NOMO-1 treated with dmso at 0.1 percent for 144 hours (cell line): ENCODE results near the gene PLAC8.
"Not testable (repeated sequence)": the region's sequence is repeated elsewhere in the genome, so short reads cannot be mapped to it uniquely, and the experiment has no call there.

Experiments
- DNase-seq: peaks from one replicate; lab custom pipeline; 2025; ENCODE audit not compliant: unreplicated experiment; lab: John Stamatoyannopoulos, UW

The PLAC8 gene

DNA sequence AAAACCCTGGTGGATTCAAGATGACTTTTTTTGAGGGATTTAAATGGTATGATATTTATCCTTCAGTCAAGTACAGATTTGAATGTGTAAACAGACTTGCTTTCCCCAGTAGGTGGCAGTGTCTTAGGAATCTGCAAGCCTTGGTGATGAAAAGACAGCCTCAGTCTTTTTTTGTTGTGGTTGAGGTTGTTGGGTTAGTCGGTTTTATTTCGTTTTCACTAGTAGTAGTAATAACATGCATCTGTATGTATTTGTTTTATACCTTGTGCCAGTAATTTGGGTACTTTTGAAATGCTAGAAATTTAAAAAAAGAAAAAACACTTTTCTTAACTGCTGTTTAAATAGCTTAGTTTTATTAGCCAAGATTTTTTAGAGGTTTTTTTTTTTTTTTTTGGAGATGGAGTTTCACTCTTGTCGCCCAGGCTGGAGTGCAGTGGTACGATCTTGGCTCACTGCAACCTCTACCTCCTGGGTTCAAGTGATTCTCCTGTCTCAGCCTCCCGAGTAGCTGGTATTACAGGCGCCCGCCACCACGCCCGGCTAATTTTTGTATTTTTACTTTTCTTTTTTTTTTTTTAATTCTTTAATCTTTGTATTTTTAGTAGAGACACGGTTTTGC, 40.3 kb downstream of the PLAC8 start:
- peak; percentile 76 for DNase-seq

DNA sequence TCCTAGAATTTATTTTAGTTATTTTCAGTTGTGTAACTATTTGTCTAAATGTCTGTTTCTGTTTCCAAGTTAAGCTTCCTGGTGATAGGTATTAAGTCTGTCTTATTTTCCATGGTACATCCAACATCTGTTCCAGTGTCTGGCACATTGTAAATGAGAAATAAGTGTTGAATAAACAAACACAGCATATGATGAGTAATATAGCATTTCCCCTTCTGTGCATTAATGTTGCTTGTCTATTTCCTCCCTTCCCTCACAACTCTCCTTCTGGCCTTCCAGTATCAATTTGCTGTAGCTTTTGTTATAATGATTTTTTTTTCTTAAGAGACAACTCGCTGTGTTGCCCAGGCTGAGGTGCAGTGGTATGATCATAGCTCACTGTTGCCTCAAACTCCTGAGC, 43.4 kb downstream of the PLAC8 start:
- no peak for DNase-seq

DNA sequence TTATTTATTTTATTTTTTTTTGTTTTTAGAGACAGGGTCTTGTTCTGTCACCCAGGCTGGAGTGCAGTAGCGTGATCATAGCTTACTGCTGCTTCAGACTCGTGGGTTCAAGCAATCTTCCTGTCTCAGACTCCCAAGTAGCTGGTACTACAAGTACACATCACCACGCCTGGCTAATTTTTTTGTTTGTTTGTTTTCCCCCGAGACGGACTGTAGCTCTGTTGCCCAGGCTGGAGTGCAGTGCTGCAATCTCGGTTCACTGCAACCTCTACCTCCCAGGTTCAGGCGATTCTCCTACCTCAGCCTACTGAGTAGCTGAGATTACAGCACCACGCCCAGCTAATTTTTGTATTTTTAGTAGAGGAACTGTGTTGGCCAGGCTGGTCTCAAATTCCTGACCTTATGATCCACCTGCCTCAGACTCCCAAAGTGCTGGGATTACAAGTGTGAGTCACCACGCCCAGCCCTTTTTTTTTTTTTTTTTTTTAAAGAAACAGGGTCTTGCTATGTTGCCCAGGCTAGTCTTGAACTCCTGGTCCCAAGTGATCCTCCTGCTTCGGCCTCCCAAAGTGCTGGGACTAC, 47.4 kb downstream of the PLAC8 start:
- DNase-seq: no peak

DNA sequence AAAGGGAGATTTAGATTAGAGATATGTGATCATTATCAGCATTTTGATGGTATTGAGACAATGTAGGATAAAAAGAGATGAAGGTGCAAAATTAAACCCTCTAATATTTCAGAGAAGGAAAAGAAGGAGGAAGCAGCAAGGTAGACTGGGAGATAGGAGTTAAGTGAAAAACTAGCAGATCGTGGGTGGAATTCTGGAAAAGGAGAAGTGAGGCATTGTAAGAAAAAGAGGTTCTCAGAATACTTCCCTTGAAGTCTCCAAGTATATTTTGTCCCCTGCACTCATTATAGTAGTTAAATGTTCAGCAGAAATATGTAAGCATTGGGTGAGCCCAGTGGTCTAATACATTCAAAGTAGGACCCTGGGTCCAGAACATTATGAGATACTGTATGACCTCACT, 49.3 kb downstream of the PLAC8 start:
- DNase-seq: no peak

DNA sequence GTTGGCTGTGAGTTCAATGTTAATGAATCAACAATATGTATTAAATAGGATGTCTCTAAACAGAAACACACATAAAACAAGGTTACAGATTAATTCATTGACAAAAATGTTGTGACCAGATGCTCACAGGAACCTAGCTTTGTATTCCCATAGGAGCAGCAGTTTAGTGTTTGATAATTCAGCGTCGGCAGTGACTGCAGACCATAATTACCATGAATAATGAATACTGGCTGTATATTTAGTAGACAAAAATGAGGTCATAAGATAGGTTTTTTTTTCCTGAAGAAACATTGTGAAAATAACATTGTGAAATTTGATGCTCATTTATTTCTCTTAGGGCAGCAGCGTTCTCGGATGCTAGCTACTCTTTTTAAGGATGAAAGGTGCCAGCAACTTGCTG, 51.8 kb downstream of the PLAC8 start:
- DNase-seq: no peak

DNA sequence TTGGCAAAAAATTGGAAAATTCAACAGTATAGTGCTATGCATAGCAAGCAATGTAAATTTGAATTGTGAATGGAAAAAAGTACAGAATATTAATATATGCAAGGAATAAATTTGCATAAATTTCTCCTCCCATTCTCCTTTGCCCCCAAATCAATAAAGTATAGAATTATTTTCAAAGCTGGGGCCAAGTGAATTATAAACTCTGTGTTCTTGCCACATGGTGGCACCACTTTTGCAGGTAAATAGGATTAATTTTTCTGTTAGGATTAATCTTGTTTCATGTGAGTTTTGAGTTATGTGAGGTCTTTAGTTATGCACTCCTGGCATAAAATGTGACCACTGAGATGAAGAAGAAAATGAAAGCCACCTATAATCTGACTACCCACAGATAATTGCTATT, 59.6 kb downstream of the PLAC8 start:
- DNase-seq: no peak

DNA sequence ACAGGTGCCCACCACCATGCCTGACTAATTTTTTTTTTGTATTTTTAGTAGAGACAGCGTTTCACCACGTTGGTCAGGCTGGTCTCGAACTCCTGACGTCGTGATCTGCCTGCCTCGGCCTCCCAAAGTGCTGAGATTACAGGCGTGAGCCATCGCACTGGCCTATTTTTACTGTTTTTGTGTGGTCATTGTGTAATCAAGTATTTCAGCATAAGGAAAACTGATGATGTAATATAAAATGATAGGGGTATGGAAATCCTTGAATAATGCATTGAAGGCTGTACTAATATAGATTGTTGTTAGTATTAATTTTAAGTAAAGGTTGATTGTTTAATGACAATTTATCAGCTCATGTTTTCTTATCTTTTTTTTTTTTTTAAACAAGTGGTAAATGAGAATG, 65.7 kb downstream of the PLAC8 start:
- not testable (repeated sequence) for DNase-seq

DNA sequence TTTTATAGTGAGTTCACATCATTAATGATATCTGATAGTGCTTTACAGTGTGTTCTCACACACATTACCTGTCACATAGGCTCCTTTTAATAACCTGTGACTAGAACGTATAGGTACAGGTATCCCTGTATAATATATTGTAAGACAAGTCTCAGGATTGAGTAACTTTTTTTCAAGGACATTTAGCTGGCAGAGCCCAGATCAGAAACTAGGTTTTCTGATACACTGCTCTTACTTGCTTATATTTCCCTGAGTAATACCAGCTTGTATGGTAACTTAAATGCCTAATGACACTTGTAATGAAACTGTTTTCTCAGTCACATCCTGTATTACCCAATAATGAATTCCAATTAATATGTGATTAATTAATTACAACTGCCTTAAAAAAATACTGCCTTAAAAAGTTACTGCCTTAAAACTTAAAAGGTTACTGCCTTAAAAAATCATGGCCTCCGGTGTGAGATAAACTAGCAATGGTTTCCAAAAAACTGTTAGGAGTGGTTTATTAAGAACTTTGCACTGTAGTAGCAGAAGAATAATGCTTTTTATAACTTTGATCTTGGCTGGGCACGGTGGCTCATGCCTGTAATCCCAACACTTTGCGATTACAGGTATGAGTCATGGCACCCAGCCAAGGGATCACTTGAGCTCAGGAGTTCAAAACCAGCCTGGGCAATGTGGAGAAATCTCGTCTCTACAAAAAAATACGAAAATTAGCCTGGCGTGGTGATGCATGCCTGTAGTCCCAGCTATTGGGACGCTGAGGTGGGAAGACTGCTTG, 67.6 kb downstream of the PLAC8 start:
- no peak for DNase-seq

DNA sequence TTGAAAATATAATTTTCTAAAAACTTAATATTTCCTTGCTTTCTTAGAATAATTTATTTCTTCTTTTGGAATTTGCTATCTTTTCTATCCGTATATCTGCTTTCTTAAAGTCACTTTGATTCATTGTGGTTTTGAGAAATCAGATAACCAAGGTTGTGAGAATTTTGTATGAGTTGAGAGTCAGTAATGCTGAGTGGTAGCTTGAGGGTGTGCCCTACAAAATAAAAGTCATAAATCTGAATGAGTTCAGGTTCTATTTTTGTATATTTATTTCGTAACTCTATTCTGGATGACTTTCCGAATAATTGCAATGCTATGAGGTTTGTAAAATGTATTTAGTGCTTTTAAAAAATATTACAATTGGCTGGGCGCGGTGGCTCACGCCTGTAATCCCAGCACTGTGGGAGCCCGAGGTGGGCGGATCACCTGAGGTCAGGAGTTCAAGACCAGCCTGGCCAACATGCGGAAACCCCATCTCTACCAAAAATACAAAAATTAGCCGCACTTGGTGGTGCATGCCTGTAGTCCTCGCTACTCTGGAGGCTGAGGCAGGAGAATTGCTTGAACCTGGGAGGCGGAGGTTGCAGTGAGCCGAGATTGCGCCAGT, 70.6 kb downstream of the PLAC8 start:
- DNase-seq: peak; percentile 49

DNA sequence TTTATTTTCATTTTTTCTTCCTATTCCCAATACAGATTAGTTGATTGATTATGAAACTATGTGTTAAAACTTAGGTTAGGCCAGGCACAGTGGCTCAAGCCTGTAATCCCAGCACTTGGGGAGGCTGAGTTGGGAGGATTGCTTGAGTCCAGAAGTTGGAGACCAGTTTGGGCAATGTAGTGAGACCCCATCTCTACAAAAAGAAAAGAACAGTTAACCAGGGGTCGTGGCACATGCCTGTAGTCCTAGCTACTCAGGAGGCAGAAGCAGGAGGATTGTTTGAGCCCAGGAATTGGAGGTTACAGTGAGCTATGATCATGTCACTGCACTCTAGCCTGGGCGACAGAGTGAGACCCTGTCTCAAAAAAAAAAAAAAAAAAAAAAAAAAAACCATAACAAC, 71.4 kb downstream of the PLAC8 start:
- not testable (repeated sequence) for DNase-seq

DNA sequence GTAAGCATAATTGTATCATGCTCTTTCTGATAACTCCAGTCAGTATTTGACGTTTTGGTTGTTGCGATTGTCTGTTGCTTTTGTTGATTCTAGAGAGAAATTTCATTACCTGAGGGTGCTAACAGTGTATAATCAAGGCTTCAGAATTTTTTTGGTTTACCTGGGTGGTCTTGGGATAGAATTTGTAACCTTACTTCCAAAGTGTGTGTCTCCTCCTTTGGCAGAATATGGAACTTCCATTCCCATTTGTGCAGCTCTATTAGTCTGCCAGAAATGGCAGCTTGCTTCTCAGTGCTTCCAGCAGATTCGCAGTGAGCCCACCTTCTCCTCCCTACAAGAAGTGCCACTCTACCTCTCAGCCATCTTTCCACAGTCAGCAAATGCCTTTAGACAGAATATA, 74.3 kb downstream of the PLAC8 start:
- DNase-seq: no peak
